H1 (cell line): ENCODE results near the gene MAFF. TPM values are rescaled to one million over a fixed set of nuclear protein-coding genes. Genes with fewer than 3 reads are reported as not detected.
"Not testable (repeated sequence)": the region's sequence is repeated elsewhere in the genome, so short reads cannot be mapped to it uniquely, and the experiment has no call there.

ENCODE experiments used
- CTCF ChIA-PET: fragments of 300-600 bp; sonication (Branson Sonifier 250); formaldehyde crosslinking; loops from one replicate; lab custom pipeline; 2021; ENCODE audit not compliant: partially characterized antibody; lab: Charles Lee
- POLR2A ChIA-PET: fragments of 300-600 bp; sonication (Branson Sonifier 250); formaldehyde crosslinking; loops from one replicate; lab custom pipeline; 2021; ENCODE audit warnings: inconsistent platforms; ENCODE audit not compliant: partially characterized antibody; lab: Charles Lee
- DNase-seq, 2 experiments: peaks; one replicate each; pipeline versions ENCODE4 v3.0.0 to v3.0.0-alpha.2; 2010 to 2022; ENCODE audit warnings: low spot score in 2 of 2, low read depth in 1 of 2, mixed read lengths in 1 of 2
- FAIRE-seq: peaks from 2 replicates; lab custom pipeline; 2011; peaks lifted over from hg19 to GRCh38; lab: Jason Lieb, UNC
- H2AFZ ChIP-seq: 2 replicates; pipeline ENCODE4 v1.8.1; 2012; ENCODE audit warnings: low read length, inconsistent platforms
- H2AK5ac ChIP-seq: 2 replicates; pipeline ENCODE4 v1.6.1; 2013; ENCODE audit warnings: low read depth, low read length
- H2BK120ac ChIP-seq: replicated peaks from 2 replicates; pipeline ENCODE3; 2013; ENCODE audit warnings: low read depth, low read length, inconsistent platforms
- H2BK12ac ChIP-seq: 2 replicates; pipeline ENCODE4 v1.6.1; 2013; ENCODE audit warnings: low read depth, low read length
- H2BK15ac ChIP-seq: 2 replicates; pipeline ENCODE4 v1.6.1; 2013; ENCODE audit warnings: low read length
- H2BK20ac ChIP-seq: 2 replicates; pipeline ENCODE4 v1.6.1; 2013; ENCODE audit warnings: low read length
- H2BK5ac ChIP-seq: 2 replicates; pipeline ENCODE4 v1.6.1; 2013; ENCODE audit warnings: low read depth, low read length
- H3K14ac ChIP-seq: 2 replicates; pipeline ENCODE4 v1.6.1; 2013; ENCODE audit warnings: inconsistent platforms; ENCODE audit not compliant: insufficient read length
- H3K18ac ChIP-seq: 2 replicates; pipeline ENCODE4 v1.6.1; 2013; ENCODE audit warnings: low read length; ENCODE audit errors: extremely low read depth
- H3K23ac ChIP-seq: 2 replicates; pipeline ENCODE4 v1.6.1; 2013; ENCODE audit warnings: inconsistent platforms; ENCODE audit not compliant: insufficient read length
- H3K23me2 ChIP-seq: 2 replicates; pipeline ENCODE4 v1.6.1; 2013; ENCODE audit warnings: low read depth, low read length
- H3K27ac ChIP-seq: 2 replicates; pipeline ENCODE4 v1.6.1; 2011; ENCODE audit warnings: low read depth, low read length, inconsistent platforms
- H3K27me3 ChIP-seq, 4 experiments: replicated peaks in 1 of 4; 1 replicate in 1 of 4; 2 replicates in 3 of 4; pipeline versions ENCODE4 v1.6.1 to v1.8.1; 2011 to 2013; ENCODE audit warnings: low read length in 3 of 4, mild to moderate bottlenecking in 3 of 4, inconsistent platforms in 2 of 4, mixed read lengths in 2 of 4, moderate library complexity in 1 of 4; ENCODE audit not compliant: control insufficient read depth in 3 of 4, insufficient read depth in 3 of 4; ENCODE audit errors: extremely low read depth in 1 of 4
- H3K36me3 ChIP-seq, 4 experiments: 2 replicates each; pipeline versions ENCODE4 v1.6.1 to v1.8.1; 2011 to 2013; ENCODE audit warnings: mild to moderate bottlenecking in 4 of 4, low read length in 3 of 4, moderate library complexity in 2 of 4, control low read depth in 1 of 4, inconsistent platforms in 1 of 4; ENCODE audit not compliant: insufficient read depth in 4 of 4, control insufficient read depth in 2 of 4
- H3K4ac ChIP-seq: replicated peaks from 2 replicates; pipeline ENCODE3; 2013; ENCODE audit warnings: low read length, low read depth, mixed read lengths, inconsistent platforms; ENCODE audit not compliant: insufficient read length
- H3K4me1 ChIP-seq, 4 experiments: replicated peaks in 1 of 4; 1 replicate in 1 of 4; 2 replicates in 3 of 4; pipeline versions ENCODE4 v1.6.1 to v1.8.1; 2011 to 2013; ENCODE audit warnings: low read length in 3 of 4, inconsistent platforms in 2 of 4, mixed read lengths in 1 of 4; ENCODE audit not compliant: insufficient read depth in 4 of 4, control insufficient read depth in 3 of 4
- H3K4me2 ChIP-seq, 2 experiments: 2 replicates each; pipeline versions ENCODE4 v1.6.1 to v1.8.1; 2011 to 2013; ENCODE audit warnings: low read depth in 2 of 2, low read length in 2 of 2, control low read depth in 1 of 2, inconsistent platforms in 1 of 2, mild to moderate bottlenecking in 1 of 2; ENCODE audit not compliant: insufficient read depth in 1 of 2
- H3K4me3 ChIP-seq, 4 experiments: fragments of 200-600, 300-600 bp in 1 of 4; sonication (generic), shearing (Covaris generic), sonication (Bioruptor Twin) in 1 of 4; 2 replicates each; pipeline versions ENCODE4 v1.5.1 to v1.8.1; 2011 to 2016; ENCODE audit warnings: low read length in 4 of 4, low read depth in 3 of 4, control low read depth in 2 of 4, inconsistent platforms in 2 of 4, mild to moderate bottlenecking in 2 of 4, mixed read lengths in 1 of 4, moderate library complexity in 1 of 4; ENCODE audit not compliant: insufficient read depth in 2 of 4; ENCODE audit errors: extremely low read depth in 1 of 4
- H3K56ac ChIP-seq: replicated peaks from 2 replicates; pipeline ENCODE3; 2013; ENCODE audit warnings: low read depth, mild to moderate bottlenecking, mixed read lengths, low read length, inconsistent platforms; ENCODE audit not compliant: insufficient read length
- H3K79me1 ChIP-seq: 2 replicates; pipeline ENCODE4 v1.6.1; 2013; ENCODE audit warnings: low read depth, low read length, control low read depth
- H3K79me2 ChIP-seq, 2 experiments: 2 replicates each; pipeline versions ENCODE4 v1.6.1 to v1.8.1; 2012 to 2013; ENCODE audit warnings: low read length in 2 of 2, mild to moderate bottlenecking in 2 of 2, inconsistent platforms in 1 of 2; ENCODE audit not compliant: insufficient read depth in 2 of 2, control insufficient read depth in 1 of 2
- H3K9ac ChIP-seq, 4 experiments: replicated peaks in 1 of 4; 1 replicate in 1 of 4; 2 replicates in 3 of 4; pipeline versions ENCODE4 v1.6.1 to v1.8.1; 2011 to 2013; ENCODE audit warnings: low read depth in 3 of 4, low read length in 3 of 4, control low read depth in 2 of 4, mild to moderate bottlenecking in 2 of 4, moderate library complexity in 2 of 4, inconsistent platforms in 1 of 4; ENCODE audit errors: extremely low read depth in 1 of 4
- H3K9me3 ChIP-seq, 2 experiments: 2 replicates each; pipeline versions ENCODE4 v1.6.1 to v1.8.1; 2012 to 2013; ENCODE audit warnings: mild to moderate bottlenecking in 2 of 2, moderate library complexity in 2 of 2, control low read depth in 1 of 2, inconsistent platforms in 1 of 2, low read depth in 1 of 2, low read length in 1 of 2, mixed read lengths in 1 of 2; ENCODE audit not compliant: insufficient read depth in 2 of 2
- H4K20me1 ChIP-seq, 2 experiments: replicated peaks in 1 of 2; 2 replicates each; pipeline versions ENCODE3 to v1.8.1; 2011 to 2013; ENCODE audit warnings: inconsistent platforms in 2 of 2, low read length in 2 of 2, mild to moderate bottlenecking in 1 of 2; ENCODE audit not compliant: insufficient read depth in 2 of 2, control insufficient read depth in 1 of 2
- H4K5ac ChIP-seq: 2 replicates; pipeline ENCODE4 v1.6.1; 2013; ENCODE audit warnings: low read length, low read depth, mixed read lengths, inconsistent platforms; ENCODE audit not compliant: insufficient read length
- H4K8ac ChIP-seq: 2 replicates; pipeline ENCODE4 v1.8.0; 2013; ENCODE audit warnings: mild to moderate bottlenecking, moderate library complexity, low read length, inconsistent platforms; ENCODE audit not compliant: insufficient read depth; ENCODE audit errors: extremely low read depth
- H4K91ac ChIP-seq: replicated peaks from 2 replicates; pipeline ENCODE3; 2013; ENCODE audit warnings: low read length, mixed read lengths, inconsistent platforms; ENCODE audit not compliant: insufficient read length
- CTCF ChIP-seq, 3 experiments: IDR thresholded peaks; 1 replicate in 2 of 3; 2 replicates in 1 of 3; pipeline versions ENCODE4 v1.5.1 to v1.6.1; 2011; ENCODE audit warnings: low read length in 3 of 3, mild to moderate bottlenecking in 3 of 3, inconsistent platforms in 2 of 3, low read depth in 1 of 3, moderate library complexity in 1 of 3; ENCODE audit not compliant: insufficient read depth in 1 of 3; ENCODE audit errors: control extremely low read depth in 1 of 3
- WGBS, 2 experiments: shearing (Covaris generic) in 1 of 2; methylation state at CpG; one replicate each; pipeline versions ENCODE4 v1.1.6 to v1.1.7; 2013 to 2015; ENCODE audit warnings: low lambda C conversion rate in 2 of 2, mixed read lengths in 2 of 2, inconsistent platforms in 1 of 2, low coverage in 1 of 2, missing lambda C conversion rate in 1 of 2; ENCODE audit not compliant: insufficient replicate concordance in 2 of 2, insufficient coverage in 1 of 2, insufficient read length in 1 of 2; ENCODE audit errors: extremely low coverage in 1 of 2, missing lambda C conversion rate in 1 of 2; 5-methylcytosine and 5-hydroxymethylcytosine counted together
- polyA plus RNA-seq, 7 experiments: library from polyadenylated mRNA; depleted of rRNA in 3 of 7; stranded (reverse) in 5 of 7; unstranded in 2 of 7; fragments of >200 nt in 5 of 7; fragments of 200-250 nt in 2 of 7; gene quantifications; 1 replicate in 5 of 7; 2 replicates in 1 of 7; 4 replicates in 1 of 7; pipeline versions ENCODE4 v1.2.1 to v1.2.3, GENCODE V29; 2011 to 2013; ENCODE audit warnings: missing spikeins in 2 of 7, mixed read lengths in 2 of 7
- total RNA-seq: library from RNA; stranded (reverse); fragmentation: NEBNext Ultra II Directional; extraction: Animal tissue kit (Norgen Biotek cat#: 25700); gene quantifications from 2 replicates; pipeline ENCODE4 v1.2.1, GENCODE V29; 2021

MAFF gene
- total and polyA plus RNA-seq, 2 of the 8 experiments (the other 6 are each of a cell fraction or from before 2014, with no cell fraction given), result 1.5 to 6.3 TPM

DNA sequence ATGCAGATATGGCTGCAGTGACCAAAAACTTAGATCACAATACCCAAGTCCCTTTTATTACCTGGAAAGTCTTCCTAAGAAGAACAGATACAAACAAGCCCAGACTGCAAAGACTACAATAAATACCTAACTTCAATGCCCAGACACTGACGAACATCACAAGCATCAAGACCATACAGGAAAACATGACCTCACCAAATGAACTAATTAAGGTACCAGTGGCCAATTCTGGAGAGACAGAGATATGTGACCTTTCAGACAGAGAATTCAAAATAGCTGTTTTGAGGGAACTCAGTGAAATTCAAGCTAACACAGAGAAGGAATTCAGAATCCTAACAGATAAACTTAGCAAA is 47.3 kb upstream of the MAFF start:
- H3K4me1 ChIP-seq, H4K8ac ChIP-seq, H3K4me2 ChIP-seq, H3K56ac ChIP-seq, POLR2A ChIA-PET, H2AFZ ChIP-seq, FAIRE-seq, DNase-seq, H3K4me3 ChIP-seq, H2BK120ac ChIP-seq, H3K27ac ChIP-seq, H3K14ac ChIP-seq, H3K79me2 ChIP-seq, H3K9ac ChIP-seq, H3K79me1 ChIP-seq, H4K91ac ChIP-seq, H3K23me2 ChIP-seq, H3K18ac ChIP-seq, H2AK5ac ChIP-seq, H3K36me3 ChIP-seq, H3K23ac ChIP-seq, H2BK5ac ChIP-seq, H3K9me3 ChIP-seq, H4K20me1 ChIP-seq, H3K27me3 ChIP-seq, H2BK15ac ChIP-seq, H3K4ac ChIP-seq, H4K5ac ChIP-seq, H2BK20ac ChIP-seq, H2BK12ac ChIP-seq: not testable (repeated sequence)
- peak in 1 of 3 experiments; percentile 42; a peak in 1 of 4 replicates for TF ChIP-seq CTCF (IDR thresholded peaks at IDR 0.05; ENCODE audit: control extremely low read depth in 1 of 3, insufficient read depth in 1 of 3, low read depth in 1 of 3, low read length in 3 of 3)
- 80% methylated on average over 1 of the region's 1 CpG; no CpG with 5 or more reads in 1 of the 2 experiments for WGBS, 2 experiments
- CTCF ChIA-PET, result interaction anchor here (0.6 to 2.9 kb wide), 18 partner anchors 9 to 137 kb away, joined by 3 to 14 read pairs (median 5); partner anchors contain the start of gene SLC16A8
